GM12878 (cell line): ENCODE results near the gene AP2A2. TPM values are rescaled to one million over a fixed set of nuclear protein-coding genes. Genes with fewer than 3 reads are reported as not detected.

ENCODE experiments used
- ATAC-seq: fragments of 200-7000 bp; cut with Tn5 transposase; 3 replicates; pipeline ENCODE4 v1.9.1; 2020; ENCODE audit warnings: mild to moderate bottlenecking, moderate library complexity
- BruUV-seq: library from RNA; stranded (reverse); fragments of 400-500 nt; replicated peaks from 2 replicates; lab custom pipeline; 2021; lab: Mats Ljungman, UMichigan
- CTCF ChIA-PET: fragments of 300-600 bp; sonication (Branson Sonifier 250); formaldehyde crosslinking; extraction: SDS; loops from one replicate; lab custom pipeline; 2021; ENCODE audit warnings: inconsistent platforms; lab: Yijun Ruan, JAX
- POLR2A ChIA-PET: fragments of 350-600 bp; formaldehyde crosslinking; extraction: SDS; loops from one replicate; lab custom pipeline; 2021; ENCODE audit warnings: inconsistent platforms; lab: Charles Lee
- RAD21 ChIA-PET: fragments of 300-600 bp; sonication (Branson Sonifier 250); formaldehyde crosslinking; loops from one replicate; lab custom pipeline; 2023; ENCODE audit warnings: antibody characterized with exemption; ENCODE audit not compliant: unreplicated experiment; lab: Charles Lee
- SMC1A ChIA-PET: fragments of 300-600 bp; sonication (Branson Sonifier 250); formaldehyde crosslinking; loops from one replicate; lab custom pipeline; 2023; ENCODE audit not compliant: unreplicated experiment, uncharacterized antibody; lab: Charles Lee
- DNase-seq: peaks from one replicate; pipeline ENCODE4 v3.0.0-alpha.2; 2011; ENCODE audit warnings: low read depth, low spot score
- FAIRE-seq: peaks from 3 replicates; lab custom pipeline; 2011; peaks lifted over from hg19 to GRCh38; lab: Jason Lieb, UNC
- H2AFZ ChIP-seq: 2 replicates; pipeline ENCODE4 v1.6.0; 2011; ENCODE audit warnings: low read depth, low read length, control low read depth; ENCODE audit not compliant: control insufficient read depth
- H3K27ac ChIP-seq: 2 replicates; pipeline ENCODE4 v1.5.1; 2011; ENCODE audit warnings: control low read depth; ENCODE audit not compliant: control insufficient read depth, insufficient read depth
- H3K27me3 ChIP-seq, 2 experiments: replicated peaks in 1 of 2; 2 replicates each; pipeline versions ENCODE4 v1.6.0 to v1.6.1; 2011; ENCODE audit warnings: low read length in 1 of 2; ENCODE audit not compliant: control insufficient read depth in 2 of 2, insufficient read depth in 2 of 2
- H3K36me3 ChIP-seq, 2 experiments: 2 replicates each; pipeline ENCODE4 v1.5.1; 2011; ENCODE audit warnings: low read length in 1 of 2; ENCODE audit not compliant: control insufficient read depth in 2 of 2, insufficient read depth in 2 of 2
- H3K4me1 ChIP-seq: 2 replicates; pipeline ENCODE4 v1.6.1; 2011; ENCODE audit warnings: mild to moderate bottlenecking, low read length, moderate library complexity, mixed read lengths; ENCODE audit not compliant: control insufficient read depth, insufficient read depth
- H3K4me2 ChIP-seq: 2 replicates; pipeline ENCODE4 v1.6.0; 2011; ENCODE audit warnings: control low read depth; ENCODE audit not compliant: control insufficient read depth, insufficient read depth
- H3K4me3 ChIP-seq: fragments of 200-600 bp; sonication (generic); 2 replicates; pipeline ENCODE4 v1.5.1; 2016
- H3K79me2 ChIP-seq: 2 replicates; pipeline ENCODE4 v1.6.0; 2011; ENCODE audit warnings: low read length; ENCODE audit not compliant: control insufficient read depth, insufficient read depth
- H3K9ac ChIP-seq: 2 replicates; pipeline ENCODE4 v1.8.0; 2011; ENCODE audit warnings: low read length, control low read depth, mixed read lengths; ENCODE audit not compliant: control insufficient read depth, insufficient read depth
- H3K9me3 ChIP-seq: replicated peaks from 3 replicates; pipeline ENCODE4 v1.5.1; 2011; ENCODE audit warnings: mild to moderate bottlenecking, low read length; ENCODE audit not compliant: control insufficient read depth, insufficient read depth
- H4K20me1 ChIP-seq: 2 replicates; pipeline ENCODE4 v1.6.0; 2011; ENCODE audit not compliant: control insufficient read depth, insufficient read depth
- CBX5 ChIP-seq: sonication (generic); IDR thresholded peaks from 2 replicates; pipeline ENCODE4 v1.6.1; 2016; ENCODE audit warnings: low read depth, moderate library complexity, mild to moderate bottlenecking, inconsistent platforms
- SP1 ChIP-seq: IDR thresholded peaks from one replicate; pipeline ENCODE4 v1.6.1; 2011; ENCODE audit warnings: low read depth, low read length
- WGBS: methylation state at CpG from one replicate; pipeline ENCODE4 v1.1.6; 2016; ENCODE audit warnings: low lambda C conversion rate; ENCODE audit not compliant: insufficient replicate concordance, insufficient coverage; ENCODE audit errors: missing lambda C conversion rate; 5-methylcytosine and 5-hydroxymethylcytosine counted together
- in situ Hi-C: fragments of 300-500 bp; cut with MboI; formaldehyde crosslinking; loops from 9 replicates; pipeline ENCODE4 v1.14.3; 2018; ENCODE audit warnings: mixed read lengths
- intact Hi-C: fragments of 100-400 bp; cut with micrococcal nuclease; formaldehyde crosslinking; loops from one replicate; pipeline ENCODE4 v1.14.2; 2022; ENCODE audit not compliant: unreplicated experiment
- polyA plus RNA-seq, 11 experiments: library from polyadenylated mRNA; depleted of rRNA in 4 of 11; unstranded in 6 of 11; stranded (reverse) in 5 of 11; fragments of >200 nt; fragmentation: Nextera tagmentation in 4 of 11; fragmentation: Illumina TruSeq in 1 of 11; extraction: Ambion mirVana in 4 of 11; extraction: Trizol in 1 of 11; gene quantifications; 1 replicate in 1 of 11; 2 replicates in 10 of 11; pipeline versions ENCODE4 v1.2.1 to v1.2.3, GENCODE V29; 2011 to 2016; ENCODE audit warnings: inconsistent platforms in 2 of 11, missing spikeins in 2 of 11, low read depth in 1 of 11
- total RNA-seq, 4 experiments: library from RNA; depleted of rRNA in 3 of 4; stranded (reverse); fragments of >200 nt in 3 of 4; fragmentation: Illumina TruSeq in 1 of 4; extraction: Trizol in 1 of 4; gene quantifications; 2 replicates each; pipeline versions ENCODE4 v1.2.1 to v1.2.3, GENCODE V29; 2013 to 2021

AP2A2 gene
- total and polyA plus RNA-seq, 10 of the 15 experiments (the other 5 are each of a cell fraction or from before 2014, with no cell fraction given): 0.58 to 48.8 (median 18.2) TPM

DNA sequence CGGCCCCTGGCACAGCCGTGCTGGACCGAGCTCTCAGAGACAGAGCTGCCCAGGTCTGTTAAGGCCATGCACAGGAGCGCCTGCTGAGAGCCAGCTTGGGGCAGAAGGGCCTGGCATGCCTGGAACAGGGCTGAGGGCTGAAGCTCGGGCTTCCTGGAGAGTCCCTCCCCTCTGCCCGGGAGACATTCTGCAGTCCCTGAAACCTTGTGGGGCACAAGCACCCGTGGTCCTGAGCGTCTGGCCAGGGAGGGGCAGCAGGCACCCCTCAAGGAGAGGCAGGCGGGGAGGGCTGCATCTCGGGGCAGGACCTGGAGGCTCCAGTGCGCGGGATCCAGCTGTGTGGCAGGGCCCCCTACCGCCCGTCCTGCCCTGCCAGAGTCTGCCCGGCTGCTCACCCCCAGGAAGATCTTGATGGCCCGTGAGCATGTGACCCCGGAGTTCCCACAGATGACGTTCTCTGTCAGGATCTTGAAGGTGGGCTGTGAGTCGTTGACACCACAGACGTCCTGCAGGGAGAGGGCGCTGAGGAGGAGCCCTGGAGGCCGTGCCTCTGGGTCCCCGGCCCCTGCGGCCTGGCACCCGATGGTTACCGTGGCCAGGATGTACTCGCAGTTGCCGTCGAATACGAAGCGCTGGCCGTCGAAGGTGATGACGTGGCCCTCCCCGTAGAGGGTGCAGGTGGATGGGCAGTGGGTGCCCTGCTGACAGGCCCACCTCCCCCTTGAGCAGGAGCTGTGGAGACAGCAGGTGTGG is 99.9 kb downstream of the AP2A2 start:
- DNase-seq (no peak), ATAC-seq (no peak), FAIRE-seq (no peak)
- ChIA-PET POLR2A (no interaction called here), CTCF (interaction anchor here (0.7 kb wide), 1 partner anchor 250 kb away, joined by 3 read pairs; no protein-coding TSS in a partner anchor), SMC1A (no interaction called here), RAD21 (no interaction called here)
- no peak for TF ChIP-seq CBX5
- no peaks in the 10 kb centered on the region for H3K27me3 ChIP-seq
- H3K27ac ChIP-seq: no peak overlapping the region
- H3K36me3 ChIP-seq: no peaks in the 10 kb centered on the region
- no peaks in the 10 kb centered on the region for H3K79me2 ChIP-seq
- H3K4me2 ChIP-seq: no peak overlapping the region
- 63% methylated on average over 31 of the region's 35 CpGs for WGBS
- in situ Hi-C loops (no loop called here), intact Hi-C loops (no loop called here)
- H3K9ac ChIP-seq: no peak overlapping the region
- H3K4me1 ChIP-seq: no peaks in the 10 kb centered on the region
- BruUV-seq: no TSS peak
- H3K4me3 ChIP-seq: no peak overlapping the region
- no peaks in the 10 kb centered on the region for H4K20me1 ChIP-seq
- no peaks in the 10 kb centered on the region for H3K9me3 ChIP-seq
- no peak overlapping the region for H2AFZ ChIP-seq

DNA sequence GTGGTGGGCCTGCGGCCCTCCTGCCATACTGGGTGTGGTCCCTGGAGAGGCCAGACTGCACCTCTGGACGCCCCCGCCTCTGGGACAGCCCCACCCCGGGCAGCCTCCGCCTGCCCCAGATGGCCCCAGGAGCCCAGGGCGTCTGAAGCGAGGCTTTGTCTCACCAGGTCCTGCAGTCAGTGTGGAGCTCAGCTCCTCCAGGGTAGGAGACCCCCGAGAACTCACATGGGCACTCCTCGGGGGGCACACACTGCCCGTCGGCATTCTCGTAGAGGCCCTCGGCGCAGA is 100.4 kb downstream of the AP2A2 start:
- no peaks in the 10 kb centered on the region for H4K20me1 ChIP-seq
- RAD21 ChIA-PET: no interaction called here
- intact Hi-C loops: no loop called here
- no peak for TF ChIP-seq SP1
- TF ChIP-seq, all 136 proteins: peak for 0
- ChIA-PET CTCF (interaction anchor here (0.7 kb wide), 1 partner anchor 250 kb away, joined by 3 read pairs; no protein-coding TSS in a partner anchor), SMC1A (no interaction called here), POLR2A (no interaction called here)
- FAIRE-seq (no peak), DNase-seq (no peak), ATAC-seq (no peak)
- H3K36me3 ChIP-seq: no peaks in the 10 kb centered on the region
- H3K9me3 ChIP-seq: no peaks in the 10 kb centered on the region
- no peak overlapping the region for H3K4me3 ChIP-seq
- no peak overlapping the region for H3K9ac ChIP-seq
- H2AFZ ChIP-seq: no peak overlapping the region
- no peaks in the 10 kb centered on the region for H3K27me3 ChIP-seq
- no peaks in the 10 kb centered on the region for H3K4me1 ChIP-seq
- BruUV-seq: no TSS peak
- in situ Hi-C loops: no loop called here
- H3K79me2 ChIP-seq: no peaks in the 10 kb centered on the region
- no peak overlapping the region for H3K27ac ChIP-seq
- H3K4me2 ChIP-seq: no peak overlapping the region
- 64% methylated on average over 14 of the region's 14 CpGs for WGBS
